C4-2B (cell line): ENCODE measurements around the gene RAP1A.

ENCODE experiments used
- CTCF ChIP-seq: fragments of 450-650 bp; conservative IDR thresholded peaks from 2 replicates; pipeline ENCODE4 v1.5.1; 2017; ENCODE audit warnings: mild to moderate bottlenecking
- ZFX ChIP-seq: fragments of 450-650 bp; IDR thresholded peaks from 2 replicates; pipeline ENCODE4 v1.6.1; 2017

- no peak for TF ChIP-seq CTCF
- no peak for TF ChIP-seq ZFX
Observed at GRCh38 chr1:111746614-111746999, 127.0 kb downstream of the RAP1A start.
